H1 (cell line): ENCODE data around the gene CDRT4. TPM values are rescaled to one million over a fixed set of nuclear protein-coding genes. Genes with fewer than 3 reads are reported as not detected.

Experiments
- CTCF ChIA-PET: fragments of 300-600 bp; sonication (Branson Sonifier 250); formaldehyde crosslinking; loops from one replicate; lab custom pipeline; 2021; ENCODE audit not compliant: partially characterized antibody; lab: Charles Lee
- POLR2A ChIA-PET: fragments of 300-600 bp; sonication (Branson Sonifier 250); formaldehyde crosslinking; loops from one replicate; lab custom pipeline; 2021; ENCODE audit warnings: inconsistent platforms; ENCODE audit not compliant: partially characterized antibody; lab: Charles Lee
- DNase-seq, 2 experiments: peaks; one replicate each; pipeline versions ENCODE4 v3.0.0 to v3.0.0-alpha.2; 2010 to 2022; ENCODE audit warnings: low spot score in 2 of 2, low read depth in 1 of 2, mixed read lengths in 1 of 2
- FAIRE-seq: peaks from 2 replicates; lab custom pipeline; 2011; peaks lifted over from hg19 to GRCh38; lab: Jason Lieb, UNC
- H2AFZ ChIP-seq: 2 replicates; pipeline ENCODE4 v1.8.1; 2012; ENCODE audit warnings: low read length, inconsistent platforms
- H2AK5ac ChIP-seq: 2 replicates; pipeline ENCODE4 v1.6.1; 2013; ENCODE audit warnings: low read depth, low read length
- H2BK120ac ChIP-seq: replicated peaks from 2 replicates; pipeline ENCODE3; 2013; ENCODE audit warnings: low read depth, low read length, inconsistent platforms
- H2BK12ac ChIP-seq: 2 replicates; pipeline ENCODE4 v1.6.1; 2013; ENCODE audit warnings: low read depth, low read length
- H2BK15ac ChIP-seq: 2 replicates; pipeline ENCODE4 v1.6.1; 2013; ENCODE audit warnings: low read length
- H2BK20ac ChIP-seq: 2 replicates; pipeline ENCODE4 v1.6.1; 2013; ENCODE audit warnings: low read length
- H2BK5ac ChIP-seq: 2 replicates; pipeline ENCODE4 v1.6.1; 2013; ENCODE audit warnings: low read depth, low read length
- H3K14ac ChIP-seq: 2 replicates; pipeline ENCODE4 v1.6.1; 2013; ENCODE audit warnings: inconsistent platforms; ENCODE audit not compliant: insufficient read length
- H3K18ac ChIP-seq: 2 replicates; pipeline ENCODE4 v1.6.1; 2013; ENCODE audit warnings: low read length; ENCODE audit errors: extremely low read depth
- H3K23ac ChIP-seq: 2 replicates; pipeline ENCODE4 v1.6.1; 2013; ENCODE audit warnings: inconsistent platforms; ENCODE audit not compliant: insufficient read length
- H3K23me2 ChIP-seq: 2 replicates; pipeline ENCODE4 v1.6.1; 2013; ENCODE audit warnings: low read depth, low read length
- H3K27ac ChIP-seq: 2 replicates; pipeline ENCODE4 v1.6.1; 2011; ENCODE audit warnings: low read depth, low read length, inconsistent platforms
- H3K27me3 ChIP-seq, 4 experiments: replicated peaks in 1 of 4; 1 replicate in 1 of 4; 2 replicates in 3 of 4; pipeline versions ENCODE4 v1.6.1 to v1.8.1; 2011 to 2013; ENCODE audit warnings: low read length in 3 of 4, mild to moderate bottlenecking in 3 of 4, inconsistent platforms in 2 of 4, mixed read lengths in 2 of 4, moderate library complexity in 1 of 4; ENCODE audit not compliant: control insufficient read depth in 3 of 4, insufficient read depth in 3 of 4; ENCODE audit errors: extremely low read depth in 1 of 4
- H3K36me3 ChIP-seq, 4 experiments: 2 replicates each; pipeline versions ENCODE4 v1.6.1 to v1.8.1; 2011 to 2013; ENCODE audit warnings: mild to moderate bottlenecking in 4 of 4, low read length in 3 of 4, moderate library complexity in 2 of 4, control low read depth in 1 of 4, inconsistent platforms in 1 of 4; ENCODE audit not compliant: insufficient read depth in 4 of 4, control insufficient read depth in 2 of 4
- H3K4ac ChIP-seq: replicated peaks from 2 replicates; pipeline ENCODE3; 2013; ENCODE audit warnings: low read length, low read depth, mixed read lengths, inconsistent platforms; ENCODE audit not compliant: insufficient read length
- H3K4me1 ChIP-seq, 4 experiments: replicated peaks in 1 of 4; 1 replicate in 1 of 4; 2 replicates in 3 of 4; pipeline versions ENCODE4 v1.6.1 to v1.8.1; 2011 to 2013; ENCODE audit warnings: low read length in 3 of 4, inconsistent platforms in 2 of 4, mixed read lengths in 1 of 4; ENCODE audit not compliant: insufficient read depth in 4 of 4, control insufficient read depth in 3 of 4
- H3K4me2 ChIP-seq, 2 experiments: 2 replicates each; pipeline versions ENCODE4 v1.6.1 to v1.8.1; 2011 to 2013; ENCODE audit warnings: low read depth in 2 of 2, low read length in 2 of 2, control low read depth in 1 of 2, inconsistent platforms in 1 of 2, mild to moderate bottlenecking in 1 of 2; ENCODE audit not compliant: insufficient read depth in 1 of 2
- H3K4me3 ChIP-seq, 4 experiments: fragments of 200-600, 300-600 bp in 1 of 4; sonication (generic), shearing (Covaris generic), sonication (Bioruptor Twin) in 1 of 4; 2 replicates each; pipeline versions ENCODE4 v1.5.1 to v1.8.1; 2011 to 2016; ENCODE audit warnings: low read length in 4 of 4, low read depth in 3 of 4, control low read depth in 2 of 4, inconsistent platforms in 2 of 4, mild to moderate bottlenecking in 2 of 4, mixed read lengths in 1 of 4, moderate library complexity in 1 of 4; ENCODE audit not compliant: insufficient read depth in 2 of 4; ENCODE audit errors: extremely low read depth in 1 of 4
- H3K56ac ChIP-seq: replicated peaks from 2 replicates; pipeline ENCODE3; 2013; ENCODE audit warnings: low read depth, mild to moderate bottlenecking, mixed read lengths, low read length, inconsistent platforms; ENCODE audit not compliant: insufficient read length
- H3K79me1 ChIP-seq: 2 replicates; pipeline ENCODE4 v1.6.1; 2013; ENCODE audit warnings: low read depth, low read length, control low read depth
- H3K79me2 ChIP-seq, 2 experiments: 2 replicates each; pipeline versions ENCODE4 v1.6.1 to v1.8.1; 2012 to 2013; ENCODE audit warnings: low read length in 2 of 2, mild to moderate bottlenecking in 2 of 2, inconsistent platforms in 1 of 2; ENCODE audit not compliant: insufficient read depth in 2 of 2, control insufficient read depth in 1 of 2
- H3K9ac ChIP-seq, 4 experiments: replicated peaks in 1 of 4; 1 replicate in 1 of 4; 2 replicates in 3 of 4; pipeline versions ENCODE4 v1.6.1 to v1.8.1; 2011 to 2013; ENCODE audit warnings: low read depth in 3 of 4, low read length in 3 of 4, control low read depth in 2 of 4, mild to moderate bottlenecking in 2 of 4, moderate library complexity in 2 of 4, inconsistent platforms in 1 of 4; ENCODE audit errors: extremely low read depth in 1 of 4
- H3K9me3 ChIP-seq, 2 experiments: 2 replicates each; pipeline versions ENCODE4 v1.6.1 to v1.8.1; 2012 to 2013; ENCODE audit warnings: mild to moderate bottlenecking in 2 of 2, moderate library complexity in 2 of 2, control low read depth in 1 of 2, inconsistent platforms in 1 of 2, low read depth in 1 of 2, low read length in 1 of 2, mixed read lengths in 1 of 2; ENCODE audit not compliant: insufficient read depth in 2 of 2
- H4K20me1 ChIP-seq, 2 experiments: replicated peaks in 1 of 2; 2 replicates each; pipeline versions ENCODE3 to v1.8.1; 2011 to 2013; ENCODE audit warnings: inconsistent platforms in 2 of 2, low read length in 2 of 2, mild to moderate bottlenecking in 1 of 2; ENCODE audit not compliant: insufficient read depth in 2 of 2, control insufficient read depth in 1 of 2
- H4K5ac ChIP-seq: 2 replicates; pipeline ENCODE4 v1.6.1; 2013; ENCODE audit warnings: low read length, low read depth, mixed read lengths, inconsistent platforms; ENCODE audit not compliant: insufficient read length
- H4K8ac ChIP-seq: 2 replicates; pipeline ENCODE4 v1.8.0; 2013; ENCODE audit warnings: mild to moderate bottlenecking, moderate library complexity, low read length, inconsistent platforms; ENCODE audit not compliant: insufficient read depth; ENCODE audit errors: extremely low read depth
- H4K91ac ChIP-seq: replicated peaks from 2 replicates; pipeline ENCODE3; 2013; ENCODE audit warnings: low read length, mixed read lengths, inconsistent platforms; ENCODE audit not compliant: insufficient read length
- CBX8 ChIP-seq: fragments of 300-800, 300-1000 bp; sonication (generic); IDR thresholded peaks from 2 replicates; pipeline ENCODE4 v1.7.1; 2016; ENCODE audit warnings: low read depth, low read length, borderline replicate concordance
- EZH2 ChIP-seq: fragments of 200-600 bp; sonication (generic); IDR thresholded peaks from 2 replicates; pipeline ENCODE4 v1.7.1; 2012; ENCODE audit warnings: low read depth, mild to moderate bottlenecking, moderate library complexity, low read length, inconsistent platforms; ENCODE audit not compliant: severe bottlenecking
- MAFK ChIP-seq: IDR thresholded peaks from 2 replicates; pipeline ENCODE4 v1.6.1; 2012; ENCODE audit warnings: low read depth, mild to moderate bottlenecking, improper control_type of control experiment, low read length
- TBP ChIP-seq: IDR thresholded peaks from 2 replicates; pipeline ENCODE4 v1.6.1; 2011; ENCODE audit warnings: low read depth, low read length, improper control_type of control experiment
- WGBS, 2 experiments: shearing (Covaris generic) in 1 of 2; methylation state at CpG; one replicate each; pipeline versions ENCODE4 v1.1.6 to v1.1.7; 2013 to 2015; ENCODE audit warnings: low lambda C conversion rate in 2 of 2, mixed read lengths in 2 of 2, inconsistent platforms in 1 of 2, low coverage in 1 of 2, missing lambda C conversion rate in 1 of 2; ENCODE audit not compliant: insufficient replicate concordance in 2 of 2, insufficient coverage in 1 of 2, insufficient read length in 1 of 2; ENCODE audit errors: extremely low coverage in 1 of 2, missing lambda C conversion rate in 1 of 2; 5-methylcytosine and 5-hydroxymethylcytosine counted together
- polyA plus RNA-seq, 7 experiments: library from polyadenylated mRNA; depleted of rRNA in 3 of 7; stranded (reverse) in 5 of 7; unstranded in 2 of 7; fragments of >200 nt in 5 of 7; fragments of 200-250 nt in 2 of 7; gene quantifications; 1 replicate in 5 of 7; 2 replicates in 1 of 7; 4 replicates in 1 of 7; pipeline versions ENCODE4 v1.2.1 to v1.2.3, GENCODE V29; 2011 to 2013; ENCODE audit warnings: missing spikeins in 2 of 7, mixed read lengths in 2 of 7
- total RNA-seq: library from RNA; stranded (reverse); fragmentation: NEBNext Ultra II Directional; extraction: Animal tissue kit (Norgen Biotek cat#: 25700); gene quantifications from 2 replicates; pipeline ENCODE4 v1.2.1, GENCODE V29; 2021

CDRT4 gene
- total and polyA plus RNA-seq, 2 of the 8 experiments (the other 6 are each of a cell fraction or from before 2014, with no cell fraction given), result 2.6 to 5.6 TPM

DNA sequence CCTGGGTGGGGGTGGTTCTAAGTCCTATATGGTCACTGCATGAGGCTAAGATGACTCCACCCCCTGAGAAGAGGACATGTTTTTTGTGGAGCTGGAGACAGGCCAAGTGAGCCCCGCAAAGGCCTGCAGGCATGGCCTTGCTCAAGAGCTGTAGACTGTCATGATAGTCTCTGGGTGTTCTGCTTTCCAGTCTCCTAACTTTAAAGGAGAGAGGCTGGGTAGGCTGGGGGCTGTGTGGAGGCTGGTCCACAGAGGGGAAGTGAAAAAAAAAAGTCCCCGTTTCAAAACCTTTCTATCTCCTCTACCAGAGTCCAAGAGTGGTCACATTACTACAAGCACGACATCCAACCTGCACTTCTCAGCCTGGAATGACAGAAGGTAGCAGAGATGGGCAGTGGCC lies 27.1 kb downstream of the CDRT4 start:
- no peak overlapping the region for H2BK5ac ChIP-seq
- 88% methylated on average over 3 of the region's 3 CpGs; no CpG with 5 or more reads in 1 of the 2 experiments for WGBS, 2 experiments
- H3K9me3 ChIP-seq, result no peaks in the 10 kb centered on the region
- no peak overlapping the region for H3K4me2 ChIP-seq
- H3K4me1 ChIP-seq, result no peaks in the 10 kb centered on the region
- no peak overlapping the region for H2BK120ac ChIP-seq
- no peaks in the 10 kb centered on the region for H3K79me1 ChIP-seq
- H4K5ac ChIP-seq, result no peak overlapping the region
- no peaks in the 10 kb centered on the region for H4K20me1 ChIP-seq
- H2AK5ac ChIP-seq, result no peak overlapping the region
- no peak overlapping the region for H2BK12ac ChIP-seq
- H3K79me2 ChIP-seq, result no peaks in the 10 kb centered on the region
- POLR2A ChIA-PET, result no interaction called here
- no peak overlapping the region for H2BK15ac ChIP-seq
- no peak overlapping the region for H3K4ac ChIP-seq
- CTCF ChIA-PET, result interaction anchor here (1.1 to 2.1 kb wide), 2 partner anchors 63 to 193 kb away, joined by 5 read pairs; no protein-coding TSS in a partner anchor
- no peak overlapping the region for H3K14ac ChIP-seq
- no peak overlapping the region for H3K56ac ChIP-seq
- no peak overlapping the region for H3K18ac ChIP-seq
- H3K36me3 ChIP-seq, result peaks cover 3 to 11% (median 4%) of the 10 kb centered on the region in 4 experiments; a peak in 5 of 8 replicates
- H4K91ac ChIP-seq, result no peak overlapping the region
- no peak overlapping the region for H3K4me3 ChIP-seq
- no peak overlapping the region for H2AFZ ChIP-seq
- FAIRE-seq (no peak), DNase-seq (no peak)
- no peak overlapping the region for H3K9ac ChIP-seq
- no peak overlapping the region for H3K27ac ChIP-seq
- H3K23ac ChIP-seq, result no peak overlapping the region
- no peaks in the 10 kb centered on the region for H3K27me3 ChIP-seq
- TF ChIP-seq EZH2, result no peak
- TF ChIP-seq TBP, result no peak
- no peak for TF ChIP-seq CBX8
- no peak for TF ChIP-seq MAFK
- no peaks in the 10 kb centered on the region for H3K23me2 ChIP-seq
- H2BK20ac ChIP-seq, result no peak overlapping the region
- H4K8ac ChIP-seq, result no peak overlapping the region
